ENCODE data around the gene IGSF9. TPM values are rescaled to one million over a fixed set of nuclear protein-coding genes. Genes with fewer than 3 reads are reported as not detected.

IGSF9 gene
- total RNA-seq, 2 donors from 2014 or later: 7.5 to 9.2 TPM

DNA sequence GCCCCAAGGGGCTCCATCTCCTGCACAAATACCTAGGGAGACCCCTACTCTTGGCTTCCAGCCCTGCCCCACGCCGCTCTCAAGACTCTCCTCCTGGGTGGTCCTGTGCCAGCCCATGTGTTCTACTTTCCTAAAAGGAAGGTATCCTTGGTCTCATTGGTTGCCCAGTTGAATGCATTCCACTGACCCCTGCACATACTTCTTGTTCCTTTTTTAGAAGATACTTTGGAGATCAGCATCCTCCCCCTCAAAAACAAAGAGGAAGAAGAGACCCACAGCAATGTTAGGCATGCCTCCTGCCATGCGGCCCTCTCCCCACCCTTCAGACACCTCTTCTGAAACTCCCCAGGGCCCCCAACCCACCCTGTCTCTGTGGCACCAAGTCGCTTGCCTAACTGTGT is 4.6 kb upstream of the IGSF9 start:
- peaks cover 9% of the 10 kb centered on the region for H3K4me1 Mint-ChIP-seq
- no peaks in the 10 kb centered on the region for H3K36me3 ChIP-seq (ENCODE audit: control insufficient read depth, insufficient read depth, low read length)
- H3K4me1 ChIP-seq (ENCODE audit: control insufficient read depth, insufficient read depth, low read length): peaks cover 4% of the 10 kb centered on the region
- H3K27me3 ChIP-seq (ENCODE audit: control insufficient read depth, insufficient read depth, low read length, poor library complexity, severe bottlenecking): peaks cover 36% of the 10 kb centered on the region
- H3K4me3 Mint-ChIP-seq: no peak overlapping the region
- H3K9ac ChIP-seq (ENCODE audit: extremely low read depth, low read length, poor library complexity, severe bottlenecking): no peak overlapping the region
- H3K27me3 Mint-ChIP-seq (ENCODE audit: insufficient read depth): peaks cover 50% of the 10 kb centered on the region
- no peak overlapping the region for H3K4me3 ChIP-seq (ENCODE audit: low read length)
- no peak for TF ChIP-seq CTCF (conservative IDR thresholded peaks at IDR 0.05)
- 88% methylated on average over 4 of the region's 4 CpGs; no CpG with 5 or more reads in 1 of the 2 experiments for WGBS, 2 experiments (ENCODE audit: insufficient coverage in 1 of 2, insufficient read length in 1 of 2)
- H3K27ac ChIP-seq (ENCODE audit: low read depth, low read length): no peak overlapping the region
- no peaks in the 10 kb centered on the region for H3K9me3 Mint-ChIP-seq
- DNase-seq: peak; percentile 14
- no peaks in the 10 kb centered on the region for H3K9me3 ChIP-seq (ENCODE audit: control insufficient read depth, low read length)
- no peak overlapping the region for H3K27ac Mint-ChIP-seq
- H3K36me3 Mint-ChIP-seq (ENCODE audit: low read depth): no peaks in the 10 kb centered on the region

- no peaks in the 10 kb centered on the region for H3K36me3 Mint-ChIP-seq (ENCODE audit: low read depth)
- H3K27ac Mint-ChIP-seq: no peak overlapping the region
- H3K4me3 Mint-ChIP-seq: no peak overlapping the region
Measured at GRCh38 chr1:159949123-159949522, 3.7 kb upstream of the IGSF9 start.

DNA sequence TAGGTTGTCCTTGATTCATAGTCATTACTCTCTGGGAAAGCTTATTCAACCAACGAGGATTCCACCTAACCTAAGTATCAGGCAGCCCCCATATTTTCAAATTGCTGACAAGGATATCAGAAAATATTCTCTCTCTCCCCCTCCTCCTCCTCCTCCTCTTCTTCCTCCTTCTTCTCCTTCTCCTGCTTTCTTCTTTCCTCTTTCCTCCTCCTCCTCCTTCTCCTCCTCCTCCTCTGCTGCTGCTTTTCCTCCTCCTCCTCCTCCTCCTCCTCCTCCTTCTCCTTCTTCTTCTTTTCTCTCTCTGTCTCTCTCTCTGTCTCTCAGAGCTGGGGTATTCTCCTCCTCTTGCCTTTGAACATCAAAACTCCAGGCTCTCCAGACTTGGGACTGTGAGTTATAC is 2.5 kb upstream of the IGSF9 start:
- Mint-ChIP-seq H3K36me3 (ENCODE audit: low read depth) (no peaks in the 10 kb centered on the region), H3K9me3 (no peaks in the 10 kb centered on the region), H3K4me1 (peaks cover 12% of the 10 kb centered on the region), H3K4me3 (no peak overlapping the region), H3K27me3 (ENCODE audit: insufficient read depth) (peaks cover 52% of the 10 kb centered on the region), H3K27ac (no peak overlapping the region)
- no peak for DNase-seq
- Histone ChIP-seq H3K27me3 (ENCODE audit: control insufficient read depth, insufficient read depth, low read length, poor library complexity, severe bottlenecking) (peaks cover 38% of the 10 kb centered on the region), H3K9ac (ENCODE audit: extremely low read depth, low read length, poor library complexity, severe bottlenecking) (no peak overlapping the region), H3K4me1 (ENCODE audit: control insufficient read depth, insufficient read depth, low read length) (peaks cover 4% of the 10 kb centered on the region), H3K27ac (ENCODE audit: low read depth, low read length) (no peak overlapping the region), H3K4me3 (ENCODE audit: low read length) (no peak overlapping the region), H3K36me3 (ENCODE audit: control insufficient read depth, insufficient read depth, low read length) (no peaks in the 10 kb centered on the region), H3K9me3 (ENCODE audit: control insufficient read depth, low read length) (no peaks in the 10 kb centered on the region)
- TF ChIP-seq CTCF (conservative IDR thresholded peaks at IDR 0.05): no peak
- WGBS, 2 experiments (ENCODE audit: insufficient coverage in 1 of 2, insufficient read length in 1 of 2): 77 to 82% methylated on average over 1 of the region's 1 CpG

More at GRCh38 chr1:159949123-159949522, 3.7 kb upstream of the IGSF9 start:
- peaks cover 12% of the 10 kb centered on the region for H3K4me1 Mint-ChIP-seq
- Histone ChIP-seq H3K27ac (ENCODE audit: low read depth, low read length) (no peak overlapping the region), H3K27me3 (ENCODE audit: control insufficient read depth, insufficient read depth, low read length, poor library complexity, severe bottlenecking) (peaks cover 44% of the 10 kb centered on the region), H3K4me1 (ENCODE audit: control insufficient read depth, insufficient read depth, low read length) (peaks cover 4% of the 10 kb centered on the region), H3K9me3 (ENCODE audit: control insufficient read depth, low read length) (no peaks in the 10 kb centered on the region), H3K4me3 (ENCODE audit: low read length) (no peak overlapping the region), H3K9ac (ENCODE audit: extremely low read depth, low read length, poor library complexity, severe bottlenecking) (no peak overlapping the region), H3K36me3 (ENCODE audit: control insufficient read depth, insufficient read depth, low read length) (no peaks in the 10 kb centered on the region)
- no peak for TF ChIP-seq CTCF (conservative IDR thresholded peaks at IDR 0.05)
- WGBS, 2 experiments (ENCODE audit: insufficient coverage in 1 of 2, insufficient read length in 1 of 2): 87 to 91% methylated on average over 6 of the region's 6 CpGs
- no peaks in the 10 kb centered on the region for H3K9me3 Mint-ChIP-seq
- DNase-seq: peak; percentile 44
- peaks cover 58% of the 10 kb centered on the region for H3K27me3 Mint-ChIP-seq (ENCODE audit: insufficient read depth)
